ENCODE data around the gene DNM3.

DNA sequence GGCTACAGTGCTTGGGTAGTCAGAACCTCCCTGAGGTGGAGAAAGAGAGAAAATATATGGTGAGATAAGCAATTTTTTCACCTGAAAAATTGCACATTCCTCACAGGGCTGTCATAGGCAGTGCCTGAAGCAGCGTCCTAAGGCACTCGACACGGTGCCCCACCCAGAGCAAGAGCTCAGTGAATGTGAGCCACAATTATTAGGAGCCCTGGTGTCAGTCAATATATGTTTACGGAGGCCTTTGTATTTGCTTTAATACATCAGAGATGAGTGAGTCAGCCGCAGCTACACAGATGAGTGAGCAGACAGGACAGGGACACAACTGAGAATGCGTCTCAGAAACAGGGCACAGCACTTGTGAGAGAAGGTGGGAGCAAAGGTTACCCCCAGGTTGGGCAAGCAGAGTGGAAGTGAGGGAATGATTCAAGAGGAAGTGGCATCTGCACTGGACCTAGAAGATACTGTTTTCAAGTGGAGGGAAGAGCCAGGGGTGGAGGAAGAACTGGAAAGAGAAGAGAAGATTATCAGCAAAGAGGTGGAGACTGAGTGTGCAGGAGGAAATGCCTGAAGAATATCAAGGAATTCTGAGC, 607.8 kb downstream of the DNM3 start:
- no peak for TF ChIP-seq STAT5B (CRISPR knock-in tag; IDR thresholded peaks at IDR 0.05)
- no peak for TF ChIP-seq CHD2 (IDR thresholded peaks at IDR 0.05; ENCODE audit: low read depth, low read length)
- TF ChIP-seq SETDB1 (IDR thresholded peaks at IDR 0.05; ENCODE audit: low read length) = no peak
- TF ChIP-seq, protein P1, sequence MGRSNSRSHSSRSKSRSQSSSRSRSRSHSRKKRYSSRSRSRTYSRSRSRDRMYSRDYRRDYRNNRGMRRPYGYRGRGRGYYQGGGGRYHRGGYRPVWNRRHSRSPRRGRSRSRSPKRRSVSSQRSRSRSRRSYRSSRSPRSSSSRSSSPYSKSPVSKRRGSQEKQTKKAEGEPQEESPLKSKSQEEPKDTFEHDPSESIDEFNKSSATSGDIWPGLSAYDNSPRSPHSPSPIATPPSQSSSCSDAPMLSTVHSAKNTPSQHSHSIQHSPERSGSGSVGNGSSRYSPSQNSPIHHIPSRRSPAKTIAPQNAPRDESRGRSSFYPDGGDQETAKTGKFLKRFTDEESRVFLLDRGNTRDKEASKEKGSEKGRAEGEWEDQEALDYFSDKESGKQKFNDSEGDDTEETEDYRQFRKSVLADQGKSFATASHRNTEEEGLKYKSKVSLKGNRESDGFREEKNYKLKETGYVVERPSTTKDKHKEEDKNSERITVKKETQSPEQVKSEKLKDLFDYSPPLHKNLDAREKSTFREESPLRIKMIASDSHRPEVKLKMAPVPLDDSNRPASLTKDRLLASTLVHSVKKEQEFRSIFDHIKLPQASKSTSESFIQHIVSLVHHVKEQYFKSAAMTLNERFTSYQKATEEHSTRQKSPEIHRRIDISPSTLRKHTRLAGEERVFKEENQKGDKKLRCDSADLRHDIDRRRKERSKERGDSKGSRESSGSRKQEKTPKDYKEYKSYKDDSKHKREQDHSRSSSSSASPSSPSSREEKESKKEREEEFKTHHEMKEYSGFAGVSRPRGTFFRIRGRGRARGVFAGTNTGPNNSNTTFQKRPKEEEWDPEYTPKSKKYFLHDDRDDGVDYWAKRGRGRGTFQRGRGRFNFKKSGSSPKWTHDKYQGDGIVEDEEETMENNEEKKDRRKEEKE (IDR thresholded peaks at IDR 0.05; ENCODE audit: borderline replicate concordance in 1 of 2, control insufficient read depth in 1 of 2, low read depth in 2 of 2, low read length in 1 of 2) = no peak
- no peak for TF ChIP-seq ZBTB17 (CRISPR knock-in tag; IDR thresholded peaks at IDR 0.05)
- TF ChIP-seq, protein P2, sequence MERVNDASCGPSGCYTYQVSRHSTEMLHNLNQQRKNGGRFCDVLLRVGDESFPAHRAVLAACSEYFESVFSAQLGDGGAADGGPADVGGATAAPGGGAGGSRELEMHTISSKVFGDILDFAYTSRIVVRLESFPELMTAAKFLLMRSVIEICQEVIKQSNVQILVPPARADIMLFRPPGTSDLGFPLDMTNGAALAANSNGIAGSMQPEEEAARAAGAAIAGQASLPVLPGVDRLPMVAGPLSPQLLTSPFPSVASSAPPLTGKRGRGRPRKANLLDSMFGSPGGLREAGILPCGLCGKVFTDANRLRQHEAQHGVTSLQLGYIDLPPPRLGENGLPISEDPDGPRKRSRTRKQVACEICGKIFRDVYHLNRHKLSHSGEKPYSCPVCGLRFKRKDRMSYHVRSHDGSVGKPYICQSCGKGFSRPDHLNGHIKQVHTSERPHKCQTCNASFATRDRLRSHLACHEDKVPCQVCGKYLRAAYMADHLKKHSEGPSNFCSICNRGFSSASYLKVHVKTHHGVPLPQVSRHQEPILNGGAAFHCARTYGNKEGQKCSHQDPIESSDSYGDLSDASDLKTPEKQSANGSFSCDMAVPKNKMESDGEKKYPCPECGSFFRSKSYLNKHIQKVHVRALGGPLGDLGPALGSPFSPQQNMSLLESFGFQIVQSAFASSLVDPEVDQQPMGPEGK (CRISPR knock-in tag; IDR thresholded peaks at IDR 0.05; ENCODE audit: borderline replicate concordance) = no peak
- TF ChIP-seq, protein P3, sequence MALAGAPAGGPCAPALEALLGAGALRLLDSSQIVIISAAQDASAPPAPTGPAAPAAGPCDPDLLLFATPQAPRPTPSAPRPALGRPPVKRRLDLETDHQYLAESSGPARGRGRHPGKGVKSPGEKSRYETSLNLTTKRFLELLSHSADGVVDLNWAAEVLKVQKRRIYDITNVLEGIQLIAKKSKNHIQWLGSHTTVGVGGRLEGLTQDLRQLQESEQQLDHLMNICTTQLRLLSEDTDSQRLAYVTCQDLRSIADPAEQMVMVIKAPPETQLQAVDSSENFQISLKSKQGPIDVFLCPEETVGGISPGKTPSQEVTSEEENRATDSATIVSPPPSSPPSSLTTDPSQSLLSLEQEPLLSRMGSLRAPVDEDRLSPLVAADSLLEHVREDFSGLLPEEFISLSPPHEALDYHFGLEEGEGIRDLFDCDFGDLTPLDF (CRISPR knock-in tag; IDR thresholded peaks at IDR 0.05) = no peak
- no peak for TF ChIP-seq MEF2A (IDR thresholded peaks at IDR 0.05; ENCODE audit: control insufficient read depth, low read depth, low read length)
- TF ChIP-seq, protein P4, sequence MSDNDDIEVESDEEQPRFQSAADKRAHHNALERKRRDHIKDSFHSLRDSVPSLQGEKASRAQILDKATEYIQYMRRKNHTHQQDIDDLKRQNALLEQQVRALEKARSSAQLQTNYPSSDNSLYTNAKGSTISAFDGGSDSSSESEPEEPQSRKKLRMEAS (CRISPR knock-in tag; IDR thresholded peaks at IDR 0.05) = no peak
- TF ChIP-seq, protein P5, sequence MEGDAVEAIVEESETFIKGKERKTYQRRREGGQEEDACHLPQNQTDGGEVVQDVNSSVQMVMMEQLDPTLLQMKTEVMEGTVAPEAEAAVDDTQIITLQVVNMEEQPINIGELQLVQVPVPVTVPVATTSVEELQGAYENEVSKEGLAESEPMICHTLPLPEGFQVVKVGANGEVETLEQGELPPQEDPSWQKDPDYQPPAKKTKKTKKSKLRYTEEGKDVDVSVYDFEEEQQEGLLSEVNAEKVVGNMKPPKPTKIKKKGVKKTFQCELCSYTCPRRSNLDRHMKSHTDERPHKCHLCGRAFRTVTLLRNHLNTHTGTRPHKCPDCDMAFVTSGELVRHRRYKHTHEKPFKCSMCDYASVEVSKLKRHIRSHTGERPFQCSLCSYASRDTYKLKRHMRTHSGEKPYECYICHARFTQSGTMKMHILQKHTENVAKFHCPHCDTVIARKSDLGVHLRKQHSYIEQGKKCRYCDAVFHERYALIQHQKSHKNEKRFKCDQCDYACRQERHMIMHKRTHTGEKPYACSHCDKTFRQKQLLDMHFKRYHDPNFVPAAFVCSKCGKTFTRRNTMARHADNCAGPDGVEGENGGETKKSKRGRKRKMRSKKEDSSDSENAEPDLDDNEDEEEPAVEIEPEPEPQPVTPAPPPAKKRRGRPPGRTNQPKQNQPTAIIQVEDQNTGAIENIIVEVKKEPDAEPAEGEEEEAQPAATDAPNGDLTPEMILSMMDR (IDR thresholded peaks at IDR 0.05 in 2 of 3, conservative IDR thresholded peaks at IDR 0.05 in 1 of 3; ENCODE audit: insufficient read depth in 2 of 3, low read depth in 1 of 3, low read length in 3 of 3) = no peak
